IMR-90 (cell line): ENCODE measurements around the gene ZNF574. TPM values are rescaled to one million over a fixed set of nuclear protein-coding genes. Genes with fewer than 3 reads are reported as not detected.

Experiments
- ATAC-seq: fragments of 200-7000 bp; cut with Tn5 transposase; 2 replicates; pipeline ENCODE4 v1.9.1; 2020; ENCODE audit warnings: low read depth, mild to moderate bottlenecking, moderate library complexity
- BruUV-seq: library from RNA; stranded (reverse); fragments of 400-500 nt; replicated peaks from 2 replicates; lab custom pipeline; 2021; lab: Mats Ljungman, UMichigan
- CTCF ChIA-PET: fragments of 300-600 bp; formaldehyde crosslinking; extraction: SDS; loops from one replicate; lab custom pipeline; 2021; ENCODE audit warnings: antibody characterized with exemption; lab: Yijun Ruan, JAX
- POLR2A ChIA-PET: fragments of 300-600 bp; sonication (Branson Sonifier 250); formaldehyde crosslinking; loops from one replicate; lab custom pipeline; 2022; ENCODE audit warnings: antibody characterized with exemption; ENCODE audit not compliant: unreplicated experiment; lab: Charles Lee
- DNase-seq: peaks from one replicate; pipeline ENCODE4 v3.0.0; 2013
- H2AFZ ChIP-seq: replicated peaks from 2 replicates; pipeline ENCODE3; 2013; ENCODE audit warnings: low read length, mild to moderate bottlenecking; ENCODE audit not compliant: poor library complexity
- H2AK5ac ChIP-seq: 2 replicates; pipeline ENCODE4 v1.6.1; 2013; ENCODE audit warnings: low read depth, low read length, inconsistent platforms
- H2AK9ac ChIP-seq: replicated peaks from 2 replicates; pipeline ENCODE3; 2013; ENCODE audit warnings: mild to moderate bottlenecking, low read depth, low read length, moderate library complexity; ENCODE audit not compliant: poor library complexity
- H2BK120ac ChIP-seq: 2 replicates; pipeline ENCODE4 v1.6.1; 2013; ENCODE audit warnings: low read depth, low read length, inconsistent platforms
- H2BK15ac ChIP-seq: 3 replicates; pipeline ENCODE4 v1.6.1; 2013; ENCODE audit warnings: low read depth, low read length, inconsistent platforms
- H2BK20ac ChIP-seq: 2 replicates; pipeline ENCODE4 v1.6.1; 2013; ENCODE audit warnings: low read depth, mild to moderate bottlenecking, inconsistent platforms, low read length, moderate library complexity
- H2BK5ac ChIP-seq: 2 replicates; pipeline ENCODE4 v1.6.1; 2013; ENCODE audit warnings: mild to moderate bottlenecking, low read depth, low read length, inconsistent platforms; ENCODE audit not compliant: poor library complexity, severe bottlenecking
- H3K14ac ChIP-seq: replicated peaks from 2 replicates; pipeline ENCODE4 v1.6.1; 2013; ENCODE audit warnings: low read depth, low read length, inconsistent platforms
- H3K18ac ChIP-seq: 2 replicates; pipeline ENCODE4 v1.6.1; 2013; ENCODE audit warnings: low read depth, low read length, control low read depth
- H3K23ac ChIP-seq: 2 replicates; pipeline ENCODE4 v1.6.1; 2013; ENCODE audit warnings: low read depth, low read length, inconsistent platforms
- H3K27ac ChIP-seq: 2 replicates; pipeline ENCODE4 v1.5.1; 2013; ENCODE audit warnings: mild to moderate bottlenecking, control low read depth, low read length; ENCODE audit not compliant: insufficient read depth
- H3K27me3 ChIP-seq: 2 replicates; pipeline ENCODE4 v1.6.1; 2013; ENCODE audit warnings: low read length; ENCODE audit not compliant: control insufficient read depth, insufficient read depth
- H3K36me3 ChIP-seq: 2 replicates; pipeline ENCODE4 v1.6.1; 2013; ENCODE audit warnings: low read length, mixed read lengths; ENCODE audit not compliant: control insufficient read depth, insufficient read depth
- H3K4ac ChIP-seq: 2 replicates; pipeline ENCODE4 v1.6.1; 2013; ENCODE audit warnings: low read depth, low read length, inconsistent platforms
- H3K4me1 ChIP-seq: 2 replicates; pipeline ENCODE4 v1.6.1; 2013; ENCODE audit warnings: low read length, mixed read lengths; ENCODE audit not compliant: control insufficient read depth, insufficient read depth
- H3K4me2 ChIP-seq: 2 replicates; pipeline ENCODE4 v1.6.1; 2013; ENCODE audit warnings: low read depth, mild to moderate bottlenecking, control low read depth, low read length, moderate library complexity
- H3K4me3 ChIP-seq: 2 replicates; pipeline ENCODE4 v1.5.1; 2013; ENCODE audit warnings: low read depth, mild to moderate bottlenecking, control low read depth, low read length, moderate library complexity; ENCODE audit not compliant: insufficient read depth
- H3K56ac ChIP-seq: 2 replicates; pipeline ENCODE4 v1.6.1; 2013; ENCODE audit warnings: low read length, inconsistent platforms; ENCODE audit not compliant: insufficient read depth; ENCODE audit errors: extremely low read depth
- H3K79me1 ChIP-seq, 2 experiments: 2 replicates each; pipeline ENCODE4 v1.6.1; 2013; ENCODE audit warnings: low read length in 2 of 2, inconsistent platforms in 1 of 2, low read depth in 1 of 2
- H3K9ac ChIP-seq: 2 replicates; pipeline ENCODE4 v1.6.1; 2013; ENCODE audit warnings: low read depth, low read length, control low read depth
- H3K9me1 ChIP-seq: 2 replicates; pipeline ENCODE4 v1.6.1; 2013; ENCODE audit warnings: low read length, inconsistent platforms; ENCODE audit not compliant: insufficient read depth
- H3K9me3 ChIP-seq: 2 replicates; pipeline ENCODE4 v1.6.1; 2013; ENCODE audit warnings: low read length; ENCODE audit not compliant: control insufficient read depth, insufficient read depth
- H4K20me1 ChIP-seq: 2 replicates; pipeline ENCODE4 v1.6.1; 2013; ENCODE audit warnings: low read length, inconsistent platforms; ENCODE audit not compliant: insufficient read depth
- H4K5ac ChIP-seq: 2 replicates; pipeline ENCODE4 v1.6.1; 2013; ENCODE audit warnings: mild to moderate bottlenecking, low read depth, low read length, control low read depth
- H4K8ac ChIP-seq, 2 experiments: 2 replicates each; pipeline ENCODE4 v1.6.1; 2013; ENCODE audit warnings: low read depth in 2 of 2, low read length in 2 of 2, control low read depth in 1 of 2, inconsistent platforms in 1 of 2
- H4K91ac ChIP-seq: 2 replicates; pipeline ENCODE4 v1.6.1; 2013; ENCODE audit warnings: low read depth, low read length, inconsistent platforms; ENCODE audit not compliant: insufficient read depth
- CEBPB ChIP-seq: IDR thresholded peaks from 2 replicates; pipeline ENCODE4 v1.6.1; 2012; ENCODE audit warnings: low read depth, low read length, improper control_type of control experiment
- MAZ ChIP-seq: IDR thresholded peaks from 2 replicates; pipeline ENCODE4 v1.6.1; 2012; ENCODE audit warnings: low read depth, mild to moderate bottlenecking, low read length, improper control_type of control experiment, moderate library complexity, borderline replicate concordance
- MXI1 ChIP-seq: IDR thresholded peaks from 2 replicates; pipeline ENCODE4 v1.6.1; 2012; ENCODE audit warnings: low read depth, mild to moderate bottlenecking, low read length, moderate library complexity, borderline replicate concordance
- WGBS, 2 experiments: methylation state at CpG; one replicate each; pipeline versions ENCODE4 v1.1.5 to v1.1.7; 2013; ENCODE audit warnings: missing lambda C conversion rate in 2 of 2; ENCODE audit not compliant: insufficient read length in 1 of 2; ENCODE audit errors: extremely low coverage in 2 of 2; 5-methylcytosine and 5-hydroxymethylcytosine counted together
- dilution Hi-C: fragments of 300-500 bp; cut with HindIII; formaldehyde crosslinking; loops from one replicate; pipeline ENCODE4 v1.14.3; 2018; ENCODE audit warnings: low sequenced_read_pairs; ENCODE audit not compliant: unreplicated experiment
- in situ Hi-C: fragments of 300-500 bp; cut with MboI; formaldehyde crosslinking; loops from 3 replicates; pipeline ENCODE4 v1.14.3; 2019; ENCODE audit warnings: low sequenced_read_pairs, inconsistent platforms, mixed read lengths
- intact Hi-C: fragments of 100-400 bp; cut with micrococcal nuclease; formaldehyde crosslinking; loops from 2 replicates; pipeline ENCODE4 v1.10.0; 2022
- polyA plus RNA-seq, 3 experiments: library from polyadenylated mRNA; depleted of rRNA; stranded (reverse); fragments of >200 nt; gene quantifications; 2 replicates each; pipeline ENCODE4 v1.2.3, GENCODE V29; 2012; ENCODE audit warnings: low replicate concordance in 1 of 3
- total RNA-seq: library from RNA; depleted of rRNA; stranded (reverse); fragments of >200 nt; gene quantifications from 2 replicates; pipeline ENCODE4 v1.2.3, GENCODE V29; 2012
- TF ChIP-seq, protein P1 (sequence below): fragments of 150-350 bp; IDR thresholded peaks from 2 replicates; pipeline ENCODE4 v1.6.1; 2016; ENCODE audit warnings: low read depth, mild to moderate bottlenecking, low read length, moderate library complexity, borderline replicate concordance

Gene ZNF574
- total and polyA plus RNA-seq, 2 of the 4 experiments (the other 2 are of a cell fraction): 8.1 to 14.1 TPM

DNA sequence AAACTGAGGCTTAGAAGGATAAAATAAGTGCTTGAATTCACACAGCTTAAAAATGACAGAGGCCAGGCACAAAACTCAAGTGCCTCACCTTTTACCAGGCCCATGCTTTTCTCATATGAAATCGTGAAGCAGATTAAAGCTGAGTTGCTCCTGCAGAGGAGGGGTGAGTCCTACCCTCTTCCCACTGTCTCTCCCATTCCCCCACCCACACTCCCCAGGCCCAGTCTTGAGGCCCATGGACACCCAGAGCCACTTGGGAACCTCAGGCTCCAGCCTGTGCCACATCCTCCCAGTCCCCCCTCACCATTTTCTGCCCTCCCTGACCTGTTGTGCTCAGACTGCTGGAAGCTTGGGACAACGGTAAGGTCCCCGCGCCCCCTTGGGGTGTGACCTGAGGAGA is 17.5 kb downstream of the ZNF574 start:
- Histone ChIP-seq H3K4ac (no peak overlapping the region), H3K4me3 (no peak overlapping the region), H4K91ac (no peak overlapping the region), H3K23ac (no peak overlapping the region), H4K5ac (no peak overlapping the region), H2BK15ac (no peak overlapping the region), H2BK120ac (no peak overlapping the region), H3K9me1 (peaks cover 2% of the 10 kb centered on the region; the same call in 1 of the 2 replicates), H3K56ac (no peak overlapping the region), H2AK5ac (no peak overlapping the region), H3K9ac (no peak overlapping the region), H3K18ac (no peak overlapping the region), H2AFZ (no peak overlapping the region), H3K27ac (no peak overlapping the region), H2BK20ac (no peak overlapping the region), H2BK5ac (no peak overlapping the region), H2AK9ac (no peak overlapping the region), H3K27me3 (no peaks in the 10 kb centered on the region; the same call in 1 of the 2 replicates), H3K79me1 (peaks cover 0 to 1% of the 10 kb centered on the region in 2 experiments; a peak in 1 of 4 replicates), H3K4me1 (peaks cover 8% of the 10 kb centered on the region), H3K36me3 (no peaks in the 10 kb centered on the region), H3K9me3 (no peaks in the 10 kb centered on the region), H3K4me2 (no peak overlapping the region), H4K20me1 (no peaks in the 10 kb centered on the region), H4K8ac (no peak overlapping the region), H3K14ac (no peak overlapping the region)
- CTCF ChIA-PET: interaction anchor here (1.1 kb wide), 1 partner anchor 15 kb away, joined by 4 read pairs; no protein-coding TSS in a partner anchor
- intact Hi-C loops (no loop called here), in situ Hi-C loops (no loop called here), dilution Hi-C loops (no loop called here)
- no peak for ATAC-seq
- WGBS, 2 experiments: no CpG with 5 or more reads among the region's 4 CpGs
- POLR2A ChIA-PET: no interaction called here
- no TSS peak for BruUV-seq
- no peak for DNase-seq
- no peak for TF ChIP-seq MAZ
- TF ChIP-seq, protein P1, sequence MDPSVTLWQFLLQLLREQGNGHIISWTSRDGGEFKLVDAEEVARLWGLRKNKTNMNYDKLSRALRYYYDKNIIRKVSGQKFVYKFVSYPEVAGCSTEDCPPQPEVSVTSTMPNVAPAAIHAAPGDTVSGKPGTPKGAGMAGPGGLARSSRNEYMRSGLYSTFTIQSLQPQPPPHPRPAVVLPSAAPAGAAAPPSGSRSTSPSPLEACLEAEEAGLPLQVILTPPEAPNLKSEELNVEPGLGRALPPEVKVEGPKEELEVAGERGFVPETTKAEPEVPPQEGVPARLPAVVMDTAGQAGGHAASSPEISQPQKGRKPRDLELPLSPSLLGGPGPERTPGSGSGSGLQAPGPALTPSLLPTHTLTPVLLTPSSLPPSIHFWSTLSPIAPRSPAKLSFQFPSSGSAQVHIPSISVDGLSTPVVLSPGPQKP: no peak
- no peak for TF ChIP-seq CEBPB
- no peak for TF ChIP-seq MXI1
